OCI-LY7 (cell line): ENCODE results near the gene BLACAT1. TPM values are rescaled to one million over a fixed set of nuclear protein-coding genes. Genes with fewer than 3 reads are reported as not detected.

ENCODE experiments used
- BruUV-seq: library from RNA; stranded (reverse); fragments of 400-500 nt; replicated peaks from 2 replicates; lab custom pipeline; 2021; lab: Mats Ljungman, UMichigan
- CTCF ChIA-PET: fragments of 300-600 bp; sonication (Branson Sonifier 250); formaldehyde crosslinking; loops from one replicate; lab custom pipeline; 2022; ENCODE audit warnings: antibody characterized with exemption; ENCODE audit not compliant: unreplicated experiment; lab: Charles Lee
- POLR2A ChIA-PET: fragments of 300-600 bp; sonication (Branson Sonifier 250); formaldehyde crosslinking; loops from one replicate; lab custom pipeline; 2022; ENCODE audit warnings: antibody characterized with exemption; lab: Charles Lee
- DNase-seq: peaks from one replicate; pipeline ENCODE4 v3.0.0-alpha.2; 2015; ENCODE audit warnings: low spot score
- H2AFZ ChIP-seq: fragments of 200-600 bp; sonication (generic), shearing (Covaris generic); 2 replicates; pipeline ENCODE4 v1.6.1; 2014; ENCODE audit warnings: mild to moderate bottlenecking, antibody characterized with exemption, low read length, moderate library complexity
- H3K27ac ChIP-seq: fragments of 200-600 bp; sonication (generic); 2 replicates; pipeline ENCODE4 v1.5.1; 2014; ENCODE audit warnings: mixed run types, low read depth, mild to moderate bottlenecking, moderate library complexity, low read length, inconsistent platforms; ENCODE audit not compliant: poor library complexity, severe bottlenecking
- H3K36me3 ChIP-seq: fragments of 200-600 bp; sonication (generic); 2 replicates; pipeline ENCODE4 v1.6.1; 2014; ENCODE audit warnings: mild to moderate bottlenecking, antibody characterized with exemption, low read length, moderate library complexity, mixed read lengths; ENCODE audit not compliant: insufficient read depth
- H3K4me1 ChIP-seq: fragments of 200-600 bp; sonication (generic); 2 replicates; pipeline ENCODE4 v1.5.1; 2014; ENCODE audit warnings: mild to moderate bottlenecking, low read length; ENCODE audit not compliant: insufficient read depth, poor library complexity, severe bottlenecking
- H3K4me2 ChIP-seq: fragments of 200-600 bp; sonication (generic); 2 replicates; pipeline ENCODE4 v1.6.1; 2014; ENCODE audit warnings: mild to moderate bottlenecking, low read length
- H3K4me3 ChIP-seq: fragments of 200-600 bp; sonication (generic); 2 replicates; pipeline ENCODE4 v1.5.1; 2014; ENCODE audit warnings: mild to moderate bottlenecking, low read depth, low read length; ENCODE audit not compliant: poor library complexity, severe bottlenecking
- H3K79me2 ChIP-seq: fragments of 200-600 bp; sonication (generic); 2 replicates; pipeline ENCODE4 v1.6.1; 2016; ENCODE audit warnings: low read depth, mild to moderate bottlenecking, low read length, moderate library complexity, mixed read lengths; ENCODE audit not compliant: insufficient read depth
- H3K9me2 ChIP-seq: fragments of 200-600 bp; sonication (generic); 2 replicates; pipeline ENCODE4 v1.6.1; 2016; ENCODE audit warnings: mild to moderate bottlenecking, low read length, mixed read lengths; ENCODE audit not compliant: insufficient read depth
- H3K9me3 ChIP-seq: fragments of 200-600 bp; sonication (generic); 2 replicates; pipeline ENCODE4 v1.6.1; 2014; ENCODE audit warnings: mild to moderate bottlenecking, mixed run types, low read length, mixed read lengths
- H4K20me1 ChIP-seq: fragments of 200-600 bp; sonication (generic); 2 replicates; pipeline ENCODE4 v1.6.1; 2014; ENCODE audit warnings: mild to moderate bottlenecking, antibody characterized with exemption, low read length, moderate library complexity, mixed read lengths; ENCODE audit not compliant: insufficient read depth
- CTCF ChIP-seq: fragments of 200-600 bp; sonication (generic); conservative IDR thresholded peaks from 2 replicates; pipeline ENCODE4 v1.5.1; 2014; ENCODE audit warnings: mild to moderate bottlenecking, antibody characterized with exemption, low read length, moderate library complexity, mixed read lengths
- EZH2phosphoT487 ChIP-seq: fragments of 200-600 bp; sonication (generic); IDR thresholded peaks from 2 replicates; pipeline ENCODE4 v1.6.1; 2018; ENCODE audit warnings: low read depth, borderline replicate concordance, mild to moderate bottlenecking, mixed run types, antibody characterized with exemption, low read length, moderate library complexity, mixed read lengths
- intact Hi-C: fragments of 100-400 bp; cut with micrococcal nuclease; formaldehyde crosslinking; loops from one replicate; pipeline ENCODE4 v1.10.0; 2022; ENCODE audit not compliant: unreplicated experiment
- total RNA-seq, 2 experiments: library from RNA; depleted of rRNA in 1 of 2; stranded (reverse); fragments of >200 nt in 1 of 2; shearing (Covaris generic) in 1 of 2; gene quantifications; 2 replicates each; pipeline ENCODE4 v1.2.3, GENCODE V29; 2014 to 2022

BLACAT1 gene
- total RNA-seq, 2 experiments from 2014 or later = 0.19 to 0.29 TPM

DNA sequence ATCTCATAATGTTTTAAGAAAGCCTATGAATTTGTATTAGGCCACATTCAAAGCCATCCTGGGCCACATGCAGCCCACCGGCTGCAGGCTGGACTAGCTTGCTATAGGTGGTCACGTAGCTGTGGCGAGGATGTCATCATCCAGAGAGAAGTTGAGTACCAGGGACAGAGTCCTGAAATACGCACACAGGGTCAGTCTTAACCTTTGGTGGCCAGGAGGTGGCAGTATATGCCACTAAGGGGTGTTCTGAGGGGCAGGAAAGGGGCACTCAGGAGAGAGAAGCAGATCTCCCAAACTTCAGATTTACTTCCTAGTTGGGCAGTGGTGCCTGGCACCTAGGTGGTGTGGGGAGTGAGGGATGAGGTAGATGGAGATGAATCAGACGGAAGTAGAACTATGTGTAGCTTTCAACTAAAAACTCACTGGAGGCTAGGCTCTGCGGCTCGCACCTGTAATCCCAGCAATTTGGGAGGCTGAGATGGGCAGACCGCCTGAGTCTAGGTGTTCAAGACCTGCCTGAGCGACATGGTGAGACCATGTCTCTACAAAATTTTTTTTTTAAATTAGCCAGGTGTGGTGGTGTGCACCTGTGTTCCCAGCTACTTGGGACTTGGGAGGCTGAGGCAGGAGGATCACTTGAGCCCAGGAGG lies 32.4 kb upstream of the BLACAT1 start:
- no peaks in the 10 kb centered on the region for H3K79me2 ChIP-seq
- no peaks in the 10 kb centered on the region for H3K9me3 ChIP-seq
- H3K36me3 ChIP-seq = no peaks in the 10 kb centered on the region
- ChIA-PET CTCF (interaction anchor here (1.0 to 1.6 kb wide), 3 partner anchors 36 to 134 kb away, joined by 4 to 21 read pairs (median 6); no protein-coding TSS in a partner anchor), POLR2A (interaction anchor here (1.0 kb wide), 1 partner anchor 169 kb away, joined by 7 read pairs; no protein-coding TSS in a partner anchor)
- no peak overlapping the region for H2AFZ ChIP-seq
- BruUV-seq = no TSS peak
- DNase-seq = peak; percentile 79
- no peak overlapping the region for H3K4me2 ChIP-seq
- H3K4me1 ChIP-seq = no peaks in the 10 kb centered on the region
- H3K27ac ChIP-seq = no peak overlapping the region
- intact Hi-C loops = loop anchor here (1.0 to 5.0 kb wide), 3 partner anchors 36 to 216 kb away; no protein-coding TSS in a partner anchor
- TF ChIP-seq EZH2phosphoT487 (no peak), CTCF (peak; percentile 88)
- H4K20me1 ChIP-seq = no peaks in the 10 kb centered on the region
- H3K9me2 ChIP-seq = no peaks in the 10 kb centered on the region
- H3K4me3 ChIP-seq = no peak overlapping the region

GRCh38 chr1:205486258-205486657 lies 30.4 kb upstream of the BLACAT1 start:
- Histone ChIP-seq H3K4me2 (no peak overlapping the region), H4K20me1 (no peaks in the 10 kb centered on the region), H3K79me2 (no peaks in the 10 kb centered on the region), H3K9me2 (no peaks in the 10 kb centered on the region), H3K4me3 (no peak overlapping the region), H3K9me3 (no peaks in the 10 kb centered on the region), H3K4me1 (peaks cover 3% of the 10 kb centered on the region), H3K36me3 (no peaks in the 10 kb centered on the region), H3K27ac (no peak overlapping the region), H2AFZ (no peak overlapping the region)
- ChIA-PET CTCF (interaction anchor here (1.1 to 1.7 kb wide), 5 partner anchors 11 to 151 kb away, joined by 3 to 11 read pairs (median 5); no protein-coding TSS in a partner anchor), POLR2A (interaction anchor here (0.5 to 0.9 kb wide), 2 partner anchors 24 to 38 kb away, joined by 3 read pairs; no protein-coding TSS in a partner anchor)
- intact Hi-C loops = loop anchor here (5.0 kb wide), 1 partner anchor 214 kb away; no protein-coding TSS in a partner anchor
- DNase-seq = no peak
- no TSS peak for BruUV-seq
- no peak for TF ChIP-seq EZH2phosphoT487
- no peak for TF ChIP-seq CTCF
